Aorta (tissue), 5 donors: ENCODE data around the gene KIDINS220. TPM values are rescaled to one million over a fixed set of nuclear protein-coding genes. Genes with fewer than 3 reads are reported as not detected.
A peak's percentile ranks its signal among the peaks of the same experiment; 100 is the strongest.
"Not testable (repeated sequence)": the region's sequence is repeated elsewhere in the genome, so short reads cannot be mapped to it uniquely, and the experiment has no call there.

Experiments used
- ATAC-seq: fragments of 200-7000 bp; cut with Tn5 transposase; one replicate; pipeline ENCODE4 v1.9.1; 2022; ENCODE audit warnings: moderate library complexity; ENCODE audit not compliant: low FRiP score
- DNase-seq, 2 donors: peaks; one replicate each; pipeline ENCODE4 v3.0.0-alpha.2; 2020
- H3K27ac ChIP-seq, 2 donors: one replicate each; pipeline ENCODE4 v1.5.1; 2013; ENCODE audit warnings: low read length in 2 of 2, mild to moderate bottlenecking in 2 of 2, moderate library complexity in 2 of 2, control low read depth in 1 of 2, inconsistent platforms in 1 of 2, low read depth in 1 of 2
- H3K27me3 ChIP-seq, 2 donors: one replicate each; pipeline ENCODE4 v1.6.1; 2013; ENCODE audit warnings: control low read depth in 1 of 2, low read length in 1 of 2, mild to moderate bottlenecking in 1 of 2, moderate library complexity in 1 of 2; ENCODE audit not compliant: insufficient read depth in 2 of 2, control insufficient read depth in 1 of 2
- H3K36me3 ChIP-seq, 2 donors: one replicate each; pipeline ENCODE4 v1.6.1; 2013; ENCODE audit warnings: control low read depth in 1 of 2, low read length in 1 of 2, mild to moderate bottlenecking in 1 of 2; ENCODE audit not compliant: insufficient read depth in 2 of 2, control insufficient read depth in 1 of 2
- H3K4me1 ChIP-seq, 2 donors: one replicate each; pipeline ENCODE4 v1.6.1; 2013; ENCODE audit warnings: low read length in 2 of 2, control low read depth in 1 of 2, mild to moderate bottlenecking in 1 of 2, moderate library complexity in 1 of 2; ENCODE audit not compliant: insufficient read depth in 2 of 2, control insufficient read depth in 1 of 2
- H3K4me3 ChIP-seq, 2 donors: one replicate each; pipeline ENCODE4 v1.5.1; 2013; ENCODE audit warnings: low read length in 2 of 2, control low read depth in 1 of 2, mild to moderate bottlenecking in 1 of 2
- H3K9me3 ChIP-seq: one replicate; pipeline ENCODE4 v1.6.1; 2013; ENCODE audit warnings: mild to moderate bottlenecking, low read length; ENCODE audit not compliant: control insufficient read depth
- WGBS, 2 donors: extraction: QIAGEN DNeasy Blood & Tissue Kit; methylation state at CpG; one replicate each; pipeline ENCODE4 v1.1.7; 2013; 5-methylcytosine and 5-hydroxymethylcytosine counted together
- intact Hi-C, 2 donors: fragments of 100-400 bp; cut with DNase I; formaldehyde crosslinking; loops; one replicate each; pipeline versions ENCODE4 v1.14.2 to v1.15.0; 2022
- polyA plus RNA-seq, 2 donors: library from polyadenylated mRNA; stranded (reverse); fragments of 200-250 nt; gene quantifications; one replicate each; pipeline ENCODE4 v1.2.3, GENCODE V29; 2013
- total RNA-seq, 2 donors: library from RNA; stranded (reverse); fragmentation: NEBNext Ultra II Directional; extraction: Animal tissue kit (Norgen Biotek cat#: 25700); gene quantifications; one replicate each; pipeline ENCODE4 v1.2.1, GENCODE V29; 2021
- donor health status: healthy with polysubstance abuse.
- donor health status: Bipolar disorder and iron deficiency.
- donor health status: DM: no; HTN: no; CAD: no.
- donor health status: DM: no; HTN: no; CAD: no.
- donor health status: DM: yes; HTN: yes; CAD: no.

The KIDINS220 gene
- total and polyA plus RNA-seq, 4 donors = 6.9 to 81.6 (median 49.3) TPM

DNA sequence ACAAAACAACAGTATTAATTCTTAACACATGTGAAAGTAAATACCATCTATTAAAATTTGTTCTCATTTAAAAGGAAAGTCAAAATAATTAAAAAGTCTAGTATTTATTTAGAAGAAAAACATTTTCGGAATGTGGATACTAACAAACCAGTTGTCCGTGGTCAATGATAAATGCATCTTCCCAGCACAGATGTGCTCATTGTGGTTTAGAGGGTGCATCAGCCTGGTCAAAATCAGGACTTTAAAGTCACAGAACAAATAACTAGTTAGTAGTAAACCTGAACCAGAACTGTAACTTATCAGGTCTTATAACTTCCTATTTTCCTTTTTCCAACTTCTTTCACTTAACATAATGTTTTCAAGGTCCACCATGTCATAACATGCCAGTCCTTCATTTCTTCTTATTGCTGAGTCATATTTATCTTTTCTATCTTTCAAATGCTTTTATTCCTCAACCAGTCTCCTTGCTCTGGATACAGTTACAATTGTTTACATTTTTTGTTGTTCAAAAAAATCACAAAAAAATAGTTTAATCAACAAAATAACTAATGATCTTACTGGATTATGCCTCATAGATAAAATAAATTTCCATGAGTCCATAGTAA is 99.7 kb downstream of the KIDINS220 start:
- peaks cover 3 to 14% of the 10 kb centered on the region in 2 donors for H3K36me3 ChIP-seq
- H3K27me3 ChIP-seq = no peaks in the 10 kb centered on the region
- no peaks in the 10 kb centered on the region for H3K4me1 ChIP-seq
- no peak for ATAC-seq
- H3K27ac ChIP-seq = no peak overlapping the region
- H3K4me3 ChIP-seq = no peak overlapping the region
- WGBS, 2 donors = 96 to 97% methylated on average over 2 of the region's 2 CpGs
- H3K9me3 ChIP-seq = no peaks in the 10 kb centered on the region
- no peak for DNase-seq
- intact Hi-C loops = no loop called here

GRCh38 chr2:8732601-8733000 is 104.8 kb downstream of the KIDINS220 start:
- H3K4me1 ChIP-seq = no peaks in the 10 kb centered on the region
- no peak for DNase-seq
- H3K36me3 ChIP-seq = peaks cover 11 to 23% of the 10 kb centered on the region in 2 donors
- intact Hi-C loops = no loop called here
- H3K27ac ChIP-seq = no peak overlapping the region
- H3K27me3 ChIP-seq = no peaks in the 10 kb centered on the region
- no peak overlapping the region for H3K4me3 ChIP-seq
- 93 to 97% methylated on average over 10 of the region's 10 CpGs for WGBS, 2 donors
- H3K9me3 ChIP-seq = no peaks in the 10 kb centered on the region
- no peak for ATAC-seq

GRCh38 chr2:8729939-8730338 is 107.5 kb downstream of the KIDINS220 start:
- Histone ChIP-seq H3K4me3 (no peak overlapping the region), H3K9me3 (no peaks in the 10 kb centered on the region), H3K27ac (no peak overlapping the region), H3K36me3 (peaks cover 9 to 23% of the 10 kb centered on the region in 2 donors), H3K27me3 (no peaks in the 10 kb centered on the region), H3K4me1 (no peaks in the 10 kb centered on the region)
- peak; percentile 30 for ATAC-seq
- intact Hi-C loops = no loop called here
- peak in 1 of 2 donors; percentile 62 for DNase-seq
- WGBS, 2 donors = 31 to 39% methylated on average over 9 of the region's 9 CpGs

- 94 to 95% methylated on average over 5 of the region's 5 CpGs for WGBS, 2 donors
- H3K9me3 ChIP-seq, H3K27me3 ChIP-seq, intact Hi-C loops, H3K4me1 ChIP-seq, ATAC-seq, H3K27ac ChIP-seq, DNase-seq, H3K4me3 ChIP-seq: not testable (repeated sequence)
- H3K36me3 ChIP-seq = peaks cover 9 to 22% of the 10 kb centered on the region in 2 donors
Observed at GRCh38 chr2:8729101-8729500, 108.3 kb downstream of the KIDINS220 start.

DNA sequence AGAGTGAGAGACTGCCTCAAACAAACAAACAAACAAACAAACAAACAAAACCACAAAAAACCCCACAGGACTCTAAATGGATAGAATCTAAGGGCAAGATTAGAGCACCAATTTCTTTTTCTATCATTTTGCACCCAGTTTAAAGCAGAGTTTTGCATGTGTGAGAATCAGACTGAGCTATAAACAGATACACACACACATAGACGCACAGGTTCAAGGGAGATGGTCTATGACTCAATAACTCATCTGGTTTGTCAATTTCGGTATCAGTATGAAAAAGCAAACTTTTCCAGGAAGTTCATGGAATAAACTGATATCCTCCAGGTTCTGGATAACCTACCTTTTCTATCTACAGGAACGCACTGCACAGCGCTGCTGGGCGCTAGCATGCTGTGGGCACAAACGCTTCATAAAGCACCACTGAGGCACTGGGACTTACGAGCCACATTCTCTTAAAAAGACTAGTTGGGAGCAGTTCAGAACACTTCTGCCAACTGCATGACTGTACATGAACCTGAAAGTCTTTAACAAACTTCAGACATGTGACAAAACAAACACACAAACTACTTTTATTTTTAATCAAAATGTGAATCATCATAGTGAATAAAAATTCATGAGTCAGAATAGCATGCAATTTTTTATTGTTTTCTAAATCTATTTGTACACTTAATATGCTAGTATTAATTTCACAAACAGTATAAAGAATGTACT is 109.0 kb downstream of the KIDINS220 start:
- ATAC-seq (no peak), DNase-seq (no peak)
- intact Hi-C loops = no loop called here
- no peaks in the 10 kb centered on the region for H3K4me1 ChIP-seq
- H3K9me3 ChIP-seq = no peaks in the 10 kb centered on the region
- 92 to 94% methylated on average over 7 of the region's 7 CpGs for WGBS, 2 donors
- H3K27me3 ChIP-seq = no peaks in the 10 kb centered on the region
- peaks cover 9 to 18% of the 10 kb centered on the region in 2 donors for H3K36me3 ChIP-seq
- no peak overlapping the region for H3K4me3 ChIP-seq
- H3K27ac ChIP-seq = no peak overlapping the region

GRCh38 chr2:8725838-8726237 is 111.6 kb downstream of the KIDINS220 start:
- H3K4me1 ChIP-seq = no peaks in the 10 kb centered on the region
- no peak for ATAC-seq
- no peak for DNase-seq
- H3K4me3 ChIP-seq = no peak overlapping the region
- H3K27me3 ChIP-seq = no peaks in the 10 kb centered on the region
- peaks cover 0 to 3% of the 10 kb centered on the region in 2 donors for H3K36me3 ChIP-seq
- 81 to 84% methylated on average over 7 of the region's 7 CpGs for WGBS, 2 donors
- intact Hi-C loops = no loop called here
- H3K27ac ChIP-seq = no peak overlapping the region
- no peaks in the 10 kb centered on the region for H3K9me3 ChIP-seq

GRCh38 chr2:8722986-8723385 is 114.4 kb downstream of the KIDINS220 start:
- intact Hi-C loops = no loop called here
- H3K36me3 ChIP-seq = no peaks in the 10 kb centered on the region
- H3K27me3 ChIP-seq = no peaks in the 10 kb centered on the region
- ATAC-seq (no peak), DNase-seq (no peak)
- H3K9me3 ChIP-seq = no peaks in the 10 kb centered on the region
- no peak overlapping the region for H3K27ac ChIP-seq
- H3K4me3 ChIP-seq = no peak overlapping the region
- 84 to 89% methylated on average over 10 of the region's 10 CpGs for WGBS, 2 donors
- H3K4me1 ChIP-seq = no peaks in the 10 kb centered on the region

DNA sequence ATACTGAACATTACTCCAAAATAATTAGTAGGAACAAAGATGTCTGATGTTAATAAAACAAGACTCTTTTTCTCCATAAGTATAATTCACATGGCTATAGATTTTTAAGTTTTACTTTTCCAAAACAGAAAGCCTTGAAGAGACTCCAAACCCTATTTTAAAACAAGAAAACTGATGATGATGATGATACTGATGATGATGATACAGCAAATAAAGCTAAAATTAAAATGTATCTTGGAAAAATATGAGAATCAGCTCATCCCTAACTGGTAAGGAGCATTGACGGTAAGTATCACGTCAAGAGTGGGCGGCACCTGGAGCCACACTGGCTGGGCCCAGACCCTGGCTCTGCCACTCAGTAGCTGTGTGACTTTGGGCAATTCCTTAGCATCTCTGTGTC is 116.0 kb downstream of the KIDINS220 start:
- H3K27me3 ChIP-seq = no peaks in the 10 kb centered on the region
- no peak overlapping the region for H3K4me3 ChIP-seq
- H3K36me3 ChIP-seq = no peaks in the 10 kb centered on the region
- DNase-seq (no peak), ATAC-seq (no peak)
- 93% methylated on average over 3 of the region's 3 CpGs for WGBS, 2 donors
- H3K4me1 ChIP-seq = no peaks in the 10 kb centered on the region
- H3K27ac ChIP-seq = no peak overlapping the region
- no peaks in the 10 kb centered on the region for H3K9me3 ChIP-seq
- intact Hi-C loops = no loop called here

- no peak overlapping the region for H3K4me3 ChIP-seq
- H3K27ac ChIP-seq = no peak overlapping the region
- no peaks in the 10 kb centered on the region for H3K36me3 ChIP-seq
- ATAC-seq (no peak), DNase-seq (no peak)
- no peaks in the 10 kb centered on the region for H3K27me3 ChIP-seq
- no peaks in the 10 kb centered on the region for H3K4me1 ChIP-seq
- no peaks in the 10 kb centered on the region for H3K9me3 ChIP-seq
- intact Hi-C loops = no loop called here
- WGBS, 2 donors = 24 to 31% methylated on average over 3 of the region's 3 CpGs
Observed at GRCh38 chr2:8720741-8721140, 116.7 kb downstream of the KIDINS220 start.
